G401 (cell line): Measurements from ENCODE around the gene RPS6KA1. TPM values are rescaled to one million over a fixed set of nuclear protein-coding genes. Genes with fewer than 3 reads are reported as not detected.
A peak's percentile ranks its signal among the peaks of the same experiment; 100 is the strongest.

Experiments
- DNase-seq: peaks from one replicate; pipeline ENCODE4 v3.0.0-alpha.2; 2015; ENCODE audit warnings: low spot score
- in situ Hi-C: cut with HindIII; loops from 2 replicates; pipeline ENCODE4 v1.10.0; 2016; ENCODE audit warnings: low sequenced_read_pairs, mixed read lengths
- total RNA-seq: library from RNA; depleted of rRNA; stranded (reverse); fragments of >200 nt; shearing (Covaris generic); gene quantifications from 2 replicates; pipeline ENCODE4 v1.2.3, GENCODE V29; 2014

RPS6KA1 gene
- total RNA-seq, 1 experiment from 2014 or later = 296 TPM

GRCh38 chr1:26530895-26531598 is 1.5 kb downstream of the RPS6KA1 start:
- peak; percentile 83 for DNase-seq
- in situ Hi-C loops = no loop called here

GRCh38 chr1:26531651-26532131 is 2.1 kb downstream of the RPS6KA1 start:
- peak; percentile 31 for DNase-seq
- in situ Hi-C loops = no loop called here

- in situ Hi-C loops = no loop called here
- DNase-seq = no peak
Observed at GRCh38 chr1:26533951-26534509, 4.5 kb downstream of the RPS6KA1 start.

GRCh38 chr1:26535201-26535600 is 5.6 kb downstream of the RPS6KA1 start:
- in situ Hi-C loops = no loop called here

GRCh38 chr1:26536081-26536480 is 6.5 kb downstream of the RPS6KA1 start:
- in situ Hi-C loops = no loop called here
- no peak for DNase-seq

More at GRCh38 chr1:26535201-26535600, 5.6 kb downstream of the RPS6KA1 start:
- DNase-seq = no peak

- in situ Hi-C loops = no loop called here
- no peak for DNase-seq
Observed at GRCh38 chr1:26536521-26536920, 7.0 kb downstream of the RPS6KA1 start.

GRCh38 chr1:26537951-26538352 is 8.4 kb downstream of the RPS6KA1 start:
- in situ Hi-C loops = no loop called here
- peak; percentile 74 for DNase-seq

- in situ Hi-C loops = no loop called here
- peak; percentile 36 for DNase-seq
Observed at GRCh38 chr1:26538480-26539412, 9.2 kb downstream of the RPS6KA1 start.

GRCh38 chr1:26539722-26540121 is 10.2 kb downstream of the RPS6KA1 start:
- in situ Hi-C loops = no loop called here
- DNase-seq = no peak

- DNase-seq = no peak
- in situ Hi-C loops = no loop called here
Observed at GRCh38 chr1:26540351-26540750, 10.8 kb downstream of the RPS6KA1 start.

- DNase-seq = no peak
- in situ Hi-C loops = no loop called here
Observed at GRCh38 chr1:26541431-26541815, 11.9 kb downstream of the RPS6KA1 start.

- in situ Hi-C loops = no loop called here
- no peak for DNase-seq
Observed at GRCh38 chr1:26541816-26542711, 12.5 kb downstream of the RPS6KA1 start.

GRCh38 chr1:26542771-26543451 is 13.3 kb downstream of the RPS6KA1 start:
- DNase-seq = no peak
- in situ Hi-C loops = no loop called here

GRCh38 chr1:26543462-26543861 is 13.9 kb downstream of the RPS6KA1 start:
- in situ Hi-C loops = no loop called here
- no peak for DNase-seq

- in situ Hi-C loops = no loop called here
- DNase-seq = peak; percentile 73
Observed at GRCh38 chr1:26544126-26544525, 14.6 kb downstream of the RPS6KA1 start.

- in situ Hi-C loops = no loop called here
- peak; percentile 87 for DNase-seq
Observed at GRCh38 chr1:26545969-26546323, 16.4 kb downstream of the RPS6KA1 start.

GRCh38 chr1:26546375-26546774 is 16.8 kb downstream of the RPS6KA1 start:
- in situ Hi-C loops = no loop called here
- DNase-seq = no peak

GRCh38 chr1:26546819-26547218 is 17.3 kb downstream of the RPS6KA1 start:
- no peak for DNase-seq
- in situ Hi-C loops = no loop called here
